Kidney (tissue), 14 donors: ENCODE data around the gene PSPC1. TPM values are rescaled to one million over a fixed set of nuclear protein-coding genes. Genes with fewer than 3 reads are reported as not detected.

Source experiments
- DNase-seq, 5 donors: peaks; one replicate each; pipeline ENCODE4 v3.0.0-alpha.2; 2013 to 2020
- FAIRE-seq: peaks from 2 replicates; lab custom pipeline; 2012; peaks lifted over from hg19 to GRCh38; lab: Jason Lieb, UNC
- H3K27ac ChIP-seq, 2 donors: one replicate each; pipeline ENCODE4 v1.7.0; 2013; ENCODE audit warnings: low read depth in 2 of 2, low read length in 2 of 2, inconsistent platforms in 1 of 2
- H3K27me3 ChIP-seq: one replicate; pipeline ENCODE4 v1.7.1; 2013; ENCODE audit warnings: low read length, inconsistent platforms; ENCODE audit not compliant: control insufficient read depth, insufficient read depth
- H3K36me3 ChIP-seq, 3 donors: one replicate each; pipeline versions ENCODE4 v1.7.0 to v1.7.1; 2013; ENCODE audit warnings: low read length in 3 of 3, control low read depth in 1 of 3, inconsistent platforms in 1 of 3; ENCODE audit not compliant: insufficient read depth in 3 of 3, control insufficient read depth in 2 of 3
- H3K4me1 ChIP-seq, 3 donors: one replicate each; pipeline versions ENCODE4 v1.7.0 to v1.7.1; 2013; ENCODE audit warnings: low read length in 3 of 3, inconsistent platforms in 1 of 3, low read depth in 1 of 3; ENCODE audit not compliant: control insufficient read depth in 2 of 3, insufficient read depth in 2 of 3
- H3K4me3 ChIP-seq, 3 donors: one replicate each; pipeline versions ENCODE4 v1.7.0 to v1.8.1; 2013; ENCODE audit warnings: low read length in 3 of 3, control low read depth in 1 of 3, inconsistent platforms in 1 of 3
- H3K9ac ChIP-seq, 3 donors: one replicate each; pipeline versions ENCODE4 v1.7.0 to v1.7.1; 2013; ENCODE audit warnings: low read length in 3 of 3, control low read depth in 1 of 3, inconsistent platforms in 1 of 3
- H3K9me3 ChIP-seq, 3 donors: one replicate each; pipeline versions ENCODE4 v1.7.0 to v1.7.1; 2013; ENCODE audit warnings: low read length in 3 of 3, control low read depth in 1 of 3, inconsistent platforms in 1 of 3; ENCODE audit not compliant: control insufficient read depth in 2 of 3, insufficient read depth in 1 of 3
- intact Hi-C: fragments of 100-400 bp; cut with DNase I; formaldehyde crosslinking; loops from one replicate; pipeline ENCODE4 v1.11.1; 2022
- polyA plus RNA-seq: library from polyadenylated mRNA; stranded (reverse); fragments of 350-450 nt; fragmentation: Illumina TruSeq; extraction: RNeasy Lipid Tissue Mini Kit (QIAGEN cat#74804); gene quantifications from one replicate; pipeline ENCODE4 v1.2.3, GENCODE V29; 2014; ENCODE audit warnings: low read depth, low replicate concordance; ENCODE audit not compliant: insufficient read depth
- total RNA-seq: library from RNA; stranded (reverse); fragmentation: NEBNext Ultra II Directional; extraction: Animal tissue kit (Norgen Biotek cat#: 25700); gene quantifications from one replicate; pipeline ENCODE4 v1.2.1, GENCODE V29; 2021
- TF ChIP-seq, protein P1 (sequence below): IDR thresholded peaks from 3 replicates; pipeline ENCODE4 v1.5.1; 2012; ENCODE audit warnings: mild to moderate bottlenecking, moderate library complexity, borderline replicate concordance; ENCODE audit not compliant: insufficient read depth; ENCODE audit errors: extremely low read depth
- donor health status: control.
- donor health status: control.
- donor health status: control.
- donor health status: control.
- donor health status: control.
- donor health status: DM: yes; HTN: yes; CAD: no.
- donor health status: Normal renal cell carcinoma (clear cell type).

PSPC1 gene
- total and polyA plus RNA-seq, 2 donors from 2014 or later, result 31.8 to 57.6 TPM

GRCh38 chr13:19663416-19663979, 119.2 kb downstream of the PSPC1 start:
- Histone ChIP-seq H3K4me3 (no peak overlapping the region), H3K27me3 (no peaks in the 10 kb centered on the region), H3K9me3 (no peaks in the 10 kb centered on the region), H3K36me3 (peaks cover 6 to 50% (median 43%) of the 10 kb centered on the region in 3 donors), H3K4me1 (no peaks in the 10 kb centered on the region), H3K27ac (no peak overlapping the region), H3K9ac (no peak overlapping the region)
- intact Hi-C loops, result no loop called here
- DNase-seq (no peak), FAIRE-seq (no peak)
- TF ChIP-seq, protein P1, sequence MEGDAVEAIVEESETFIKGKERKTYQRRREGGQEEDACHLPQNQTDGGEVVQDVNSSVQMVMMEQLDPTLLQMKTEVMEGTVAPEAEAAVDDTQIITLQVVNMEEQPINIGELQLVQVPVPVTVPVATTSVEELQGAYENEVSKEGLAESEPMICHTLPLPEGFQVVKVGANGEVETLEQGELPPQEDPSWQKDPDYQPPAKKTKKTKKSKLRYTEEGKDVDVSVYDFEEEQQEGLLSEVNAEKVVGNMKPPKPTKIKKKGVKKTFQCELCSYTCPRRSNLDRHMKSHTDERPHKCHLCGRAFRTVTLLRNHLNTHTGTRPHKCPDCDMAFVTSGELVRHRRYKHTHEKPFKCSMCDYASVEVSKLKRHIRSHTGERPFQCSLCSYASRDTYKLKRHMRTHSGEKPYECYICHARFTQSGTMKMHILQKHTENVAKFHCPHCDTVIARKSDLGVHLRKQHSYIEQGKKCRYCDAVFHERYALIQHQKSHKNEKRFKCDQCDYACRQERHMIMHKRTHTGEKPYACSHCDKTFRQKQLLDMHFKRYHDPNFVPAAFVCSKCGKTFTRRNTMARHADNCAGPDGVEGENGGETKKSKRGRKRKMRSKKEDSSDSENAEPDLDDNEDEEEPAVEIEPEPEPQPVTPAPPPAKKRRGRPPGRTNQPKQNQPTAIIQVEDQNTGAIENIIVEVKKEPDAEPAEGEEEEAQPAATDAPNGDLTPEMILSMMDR, result no peak

- FAIRE-seq, result no peak
Observed at GRCh38 chr13:19661561-19661960, 121.2 kb downstream of the PSPC1 start.

GRCh38 chr13:19661126-19661525, 121.6 kb downstream of the PSPC1 start:
- intact Hi-C loops, result no loop called here
- no peak for FAIRE-seq
- no peak for DNase-seq
- no peak overlapping the region for H3K9ac ChIP-seq
- H3K9me3 ChIP-seq, result no peaks in the 10 kb centered on the region
- H3K27me3 ChIP-seq, result no peaks in the 10 kb centered on the region
- no peaks in the 10 kb centered on the region for H3K4me1 ChIP-seq
- no peak overlapping the region for H3K27ac ChIP-seq
- TF ChIP-seq, protein P1, result no peak
- no peak overlapping the region for H3K4me3 ChIP-seq
- peaks cover 2 to 36% (median 30%) of the 10 kb centered on the region in 3 donors for H3K36me3 ChIP-seq

More at GRCh38 chr13:19661561-19661960, 121.2 kb downstream of the PSPC1 start:
- Histone ChIP-seq H3K36me3 (peaks cover 3 to 40% (median 34%) of the 10 kb centered on the region in 3 donors), H3K4me3 (no peak overlapping the region), H3K4me1 (no peaks in the 10 kb centered on the region), H3K9ac (no peak overlapping the region), H3K27me3 (no peaks in the 10 kb centered on the region), H3K27ac (no peak overlapping the region), H3K9me3 (no peaks in the 10 kb centered on the region)
- DNase-seq, result no peak
- TF ChIP-seq, protein P1, result no peak
- intact Hi-C loops, result no loop called here

GRCh38 chr13:19658831-19659230, 123.9 kb downstream of the PSPC1 start:
- no peak overlapping the region for H3K9ac ChIP-seq
- intact Hi-C loops, result no loop called here
- H3K9me3 ChIP-seq, result no peaks in the 10 kb centered on the region
- TF ChIP-seq, protein P1, result no peak
- H3K36me3 ChIP-seq, result peaks cover 2 to 25% (median 22%) of the 10 kb centered on the region in 3 donors
- no peak overlapping the region for H3K4me3 ChIP-seq
- H3K4me1 ChIP-seq, result no peaks in the 10 kb centered on the region
- FAIRE-seq (no peak), DNase-seq (no peak)
- H3K27me3 ChIP-seq, result no peaks in the 10 kb centered on the region
- no peak overlapping the region for H3K27ac ChIP-seq
